H1 (cell line): ENCODE measurements around the gene AKAP8. TPM values are rescaled to one million over a fixed set of nuclear protein-coding genes. Genes with fewer than 3 reads are reported as not detected.

Experiments
- CTCF ChIA-PET: fragments of 300-600 bp; sonication (Branson Sonifier 250); formaldehyde crosslinking; loops from one replicate; lab custom pipeline; 2021; ENCODE audit not compliant: partially characterized antibody; lab: Charles Lee
- POLR2A ChIA-PET: fragments of 300-600 bp; sonication (Branson Sonifier 250); formaldehyde crosslinking; loops from one replicate; lab custom pipeline; 2021; ENCODE audit warnings: inconsistent platforms; ENCODE audit not compliant: partially characterized antibody; lab: Charles Lee
- DNase-seq, 2 experiments: peaks; one replicate each; pipeline versions ENCODE4 v3.0.0 to v3.0.0-alpha.2; 2010 to 2022; ENCODE audit warnings: low spot score in 2 of 2, low read depth in 1 of 2, mixed read lengths in 1 of 2
- FAIRE-seq: peaks from 2 replicates; lab custom pipeline; 2011; peaks lifted over from hg19 to GRCh38; lab: Jason Lieb, UNC
- H2AFZ ChIP-seq: 2 replicates; pipeline ENCODE4 v1.8.1; 2012; ENCODE audit warnings: low read length, inconsistent platforms
- H2AK5ac ChIP-seq: 2 replicates; pipeline ENCODE4 v1.6.1; 2013; ENCODE audit warnings: low read depth, low read length
- H2BK120ac ChIP-seq: replicated peaks from 2 replicates; pipeline ENCODE3; 2013; ENCODE audit warnings: low read depth, low read length, inconsistent platforms
- H2BK12ac ChIP-seq: 2 replicates; pipeline ENCODE4 v1.6.1; 2013; ENCODE audit warnings: low read depth, low read length
- H2BK15ac ChIP-seq: 2 replicates; pipeline ENCODE4 v1.6.1; 2013; ENCODE audit warnings: low read length
- H2BK20ac ChIP-seq: 2 replicates; pipeline ENCODE4 v1.6.1; 2013; ENCODE audit warnings: low read length
- H2BK5ac ChIP-seq: 2 replicates; pipeline ENCODE4 v1.6.1; 2013; ENCODE audit warnings: low read depth, low read length
- H3K14ac ChIP-seq: 2 replicates; pipeline ENCODE4 v1.6.1; 2013; ENCODE audit warnings: inconsistent platforms; ENCODE audit not compliant: insufficient read length
- H3K18ac ChIP-seq: 2 replicates; pipeline ENCODE4 v1.6.1; 2013; ENCODE audit warnings: low read length; ENCODE audit errors: extremely low read depth
- H3K23ac ChIP-seq: 2 replicates; pipeline ENCODE4 v1.6.1; 2013; ENCODE audit warnings: inconsistent platforms; ENCODE audit not compliant: insufficient read length
- H3K23me2 ChIP-seq: 2 replicates; pipeline ENCODE4 v1.6.1; 2013; ENCODE audit warnings: low read depth, low read length
- H3K27ac ChIP-seq: 2 replicates; pipeline ENCODE4 v1.6.1; 2011; ENCODE audit warnings: low read depth, low read length, inconsistent platforms
- H3K27me3 ChIP-seq, 4 experiments: replicated peaks in 1 of 4; 1 replicate in 1 of 4; 2 replicates in 3 of 4; pipeline versions ENCODE4 v1.6.1 to v1.8.1; 2011 to 2013; ENCODE audit warnings: low read length in 3 of 4, mild to moderate bottlenecking in 3 of 4, inconsistent platforms in 2 of 4, mixed read lengths in 2 of 4, moderate library complexity in 1 of 4; ENCODE audit not compliant: control insufficient read depth in 3 of 4, insufficient read depth in 3 of 4; ENCODE audit errors: extremely low read depth in 1 of 4
- H3K36me3 ChIP-seq, 4 experiments: 2 replicates each; pipeline versions ENCODE4 v1.6.1 to v1.8.1; 2011 to 2013; ENCODE audit warnings: mild to moderate bottlenecking in 4 of 4, low read length in 3 of 4, moderate library complexity in 2 of 4, control low read depth in 1 of 4, inconsistent platforms in 1 of 4; ENCODE audit not compliant: insufficient read depth in 4 of 4, control insufficient read depth in 2 of 4
- H3K4ac ChIP-seq: replicated peaks from 2 replicates; pipeline ENCODE3; 2013; ENCODE audit warnings: low read length, low read depth, mixed read lengths, inconsistent platforms; ENCODE audit not compliant: insufficient read length
- H3K4me1 ChIP-seq, 4 experiments: replicated peaks in 1 of 4; 1 replicate in 1 of 4; 2 replicates in 3 of 4; pipeline versions ENCODE4 v1.6.1 to v1.8.1; 2011 to 2013; ENCODE audit warnings: low read length in 3 of 4, inconsistent platforms in 2 of 4, mixed read lengths in 1 of 4; ENCODE audit not compliant: insufficient read depth in 4 of 4, control insufficient read depth in 3 of 4
- H3K4me2 ChIP-seq, 2 experiments: 2 replicates each; pipeline versions ENCODE4 v1.6.1 to v1.8.1; 2011 to 2013; ENCODE audit warnings: low read depth in 2 of 2, low read length in 2 of 2, control low read depth in 1 of 2, inconsistent platforms in 1 of 2, mild to moderate bottlenecking in 1 of 2; ENCODE audit not compliant: insufficient read depth in 1 of 2
- H3K4me3 ChIP-seq, 4 experiments: fragments of 200-600, 300-600 bp in 1 of 4; sonication (generic), shearing (Covaris generic), sonication (Bioruptor Twin) in 1 of 4; 2 replicates each; pipeline versions ENCODE4 v1.5.1 to v1.8.1; 2011 to 2016; ENCODE audit warnings: low read length in 4 of 4, low read depth in 3 of 4, control low read depth in 2 of 4, inconsistent platforms in 2 of 4, mild to moderate bottlenecking in 2 of 4, mixed read lengths in 1 of 4, moderate library complexity in 1 of 4; ENCODE audit not compliant: insufficient read depth in 2 of 4; ENCODE audit errors: extremely low read depth in 1 of 4
- H3K56ac ChIP-seq: replicated peaks from 2 replicates; pipeline ENCODE3; 2013; ENCODE audit warnings: low read depth, mild to moderate bottlenecking, mixed read lengths, low read length, inconsistent platforms; ENCODE audit not compliant: insufficient read length
- H3K79me1 ChIP-seq: 2 replicates; pipeline ENCODE4 v1.6.1; 2013; ENCODE audit warnings: low read depth, low read length, control low read depth
- H3K79me2 ChIP-seq, 2 experiments: 2 replicates each; pipeline versions ENCODE4 v1.6.1 to v1.8.1; 2012 to 2013; ENCODE audit warnings: low read length in 2 of 2, mild to moderate bottlenecking in 2 of 2, inconsistent platforms in 1 of 2; ENCODE audit not compliant: insufficient read depth in 2 of 2, control insufficient read depth in 1 of 2
- H3K9ac ChIP-seq, 4 experiments: replicated peaks in 1 of 4; 1 replicate in 1 of 4; 2 replicates in 3 of 4; pipeline versions ENCODE4 v1.6.1 to v1.8.1; 2011 to 2013; ENCODE audit warnings: low read depth in 3 of 4, low read length in 3 of 4, control low read depth in 2 of 4, mild to moderate bottlenecking in 2 of 4, moderate library complexity in 2 of 4, inconsistent platforms in 1 of 4; ENCODE audit errors: extremely low read depth in 1 of 4
- H3K9me3 ChIP-seq, 2 experiments: 2 replicates each; pipeline versions ENCODE4 v1.6.1 to v1.8.1; 2012 to 2013; ENCODE audit warnings: mild to moderate bottlenecking in 2 of 2, moderate library complexity in 2 of 2, control low read depth in 1 of 2, inconsistent platforms in 1 of 2, low read depth in 1 of 2, low read length in 1 of 2, mixed read lengths in 1 of 2; ENCODE audit not compliant: insufficient read depth in 2 of 2
- H4K20me1 ChIP-seq, 2 experiments: replicated peaks in 1 of 2; 2 replicates each; pipeline versions ENCODE3 to v1.8.1; 2011 to 2013; ENCODE audit warnings: inconsistent platforms in 2 of 2, low read length in 2 of 2, mild to moderate bottlenecking in 1 of 2; ENCODE audit not compliant: insufficient read depth in 2 of 2, control insufficient read depth in 1 of 2
- H4K5ac ChIP-seq: 2 replicates; pipeline ENCODE4 v1.6.1; 2013; ENCODE audit warnings: low read length, low read depth, mixed read lengths, inconsistent platforms; ENCODE audit not compliant: insufficient read length
- H4K8ac ChIP-seq: 2 replicates; pipeline ENCODE4 v1.8.0; 2013; ENCODE audit warnings: mild to moderate bottlenecking, moderate library complexity, low read length, inconsistent platforms; ENCODE audit not compliant: insufficient read depth; ENCODE audit errors: extremely low read depth
- H4K91ac ChIP-seq: replicated peaks from 2 replicates; pipeline ENCODE3; 2013; ENCODE audit warnings: low read length, mixed read lengths, inconsistent platforms; ENCODE audit not compliant: insufficient read length
- EZH2 ChIP-seq: fragments of 200-600 bp; sonication (generic); IDR thresholded peaks from 2 replicates; pipeline ENCODE4 v1.7.1; 2012; ENCODE audit warnings: low read depth, mild to moderate bottlenecking, moderate library complexity, low read length, inconsistent platforms; ENCODE audit not compliant: severe bottlenecking
- SP1 ChIP-seq: IDR thresholded peaks from 2 replicates; pipeline ENCODE4 v1.6.1; 2011; ENCODE audit warnings: low read depth, low read length
- WGBS, 2 experiments: shearing (Covaris generic) in 1 of 2; methylation state at CpG; one replicate each; pipeline versions ENCODE4 v1.1.6 to v1.1.7; 2013 to 2015; ENCODE audit warnings: low lambda C conversion rate in 2 of 2, mixed read lengths in 2 of 2, inconsistent platforms in 1 of 2, low coverage in 1 of 2, missing lambda C conversion rate in 1 of 2; ENCODE audit not compliant: insufficient replicate concordance in 2 of 2, insufficient coverage in 1 of 2, insufficient read length in 1 of 2; ENCODE audit errors: extremely low coverage in 1 of 2, missing lambda C conversion rate in 1 of 2; 5-methylcytosine and 5-hydroxymethylcytosine counted together
- polyA plus RNA-seq, 7 experiments: library from polyadenylated mRNA; depleted of rRNA in 3 of 7; stranded (reverse) in 5 of 7; unstranded in 2 of 7; fragments of >200 nt in 5 of 7; fragments of 200-250 nt in 2 of 7; gene quantifications; 1 replicate in 5 of 7; 2 replicates in 1 of 7; 4 replicates in 1 of 7; pipeline versions ENCODE4 v1.2.1 to v1.2.3, GENCODE V29; 2011 to 2013; ENCODE audit warnings: missing spikeins in 2 of 7, mixed read lengths in 2 of 7
- total RNA-seq: library from RNA; stranded (reverse); fragmentation: NEBNext Ultra II Directional; extraction: Animal tissue kit (Norgen Biotek cat#: 25700); gene quantifications from 2 replicates; pipeline ENCODE4 v1.2.1, GENCODE V29; 2021
- TF ChIP-seq, protein P1 (sequence below), 3 experiments: IDR thresholded peaks; 1 replicate in 2 of 3; 2 replicates in 1 of 3; pipeline versions ENCODE4 v1.5.1 to v1.6.1; 2011; ENCODE audit warnings: low read length in 3 of 3, mild to moderate bottlenecking in 3 of 3, inconsistent platforms in 2 of 3, low read depth in 1 of 3, moderate library complexity in 1 of 3; ENCODE audit not compliant: insufficient read depth in 1 of 3; ENCODE audit errors: control extremely low read depth in 1 of 3

The AKAP8 gene
- total and polyA plus RNA-seq, 2 of the 8 experiments (the other 6 are each of a cell fraction or from before 2014, with no cell fraction given) = 17.0 to 41.0 TPM

DNA sequence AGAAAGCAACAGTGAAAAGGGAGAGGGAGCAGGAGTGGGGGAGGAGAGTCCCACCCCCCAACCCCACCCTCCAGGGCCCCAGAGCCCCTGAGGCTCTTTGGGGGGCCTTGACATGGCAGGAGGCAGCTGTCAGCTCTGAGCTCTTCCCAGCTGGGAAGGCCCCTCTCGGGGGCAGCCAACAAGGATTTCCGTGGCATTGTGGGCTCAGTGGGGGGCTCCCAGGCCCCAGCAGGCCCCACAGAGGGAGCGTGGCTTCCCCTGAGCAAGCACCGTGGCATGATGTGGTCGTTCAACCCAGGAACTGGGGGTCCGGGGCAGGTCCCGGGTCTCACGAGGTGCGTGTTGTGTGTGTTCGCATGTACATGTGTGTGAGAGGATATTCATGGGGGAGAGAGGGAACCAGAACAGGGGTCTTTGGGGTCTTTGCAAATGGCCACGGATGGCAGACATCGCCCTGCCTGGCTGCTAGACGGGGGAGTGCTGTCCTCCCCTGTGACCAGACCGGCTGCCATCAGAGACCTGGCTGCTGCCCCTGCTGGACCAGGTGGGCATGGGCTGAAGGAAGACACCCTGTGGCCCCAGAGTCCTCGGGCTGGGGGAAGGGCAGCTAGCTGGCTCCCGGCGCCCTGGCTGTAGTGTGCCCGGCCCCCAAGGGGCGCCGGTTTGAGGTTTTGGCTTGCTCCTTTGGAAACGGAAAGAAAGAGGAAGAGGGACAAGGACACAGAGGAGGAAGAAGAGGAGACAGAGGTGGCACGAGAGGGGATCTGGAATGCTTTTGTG, 42.9 kb upstream of the AKAP8 start:
- FAIRE-seq = no peak
- Histone ChIP-seq H4K5ac (no peak overlapping the region), H2AK5ac (no peak overlapping the region), H3K4me2 (no peak overlapping the region), H3K27ac (no peak overlapping the region), H3K79me2 (peaks cover 8 to 13% of the 10 kb centered on the region in 2 experiments), H4K91ac (no peak overlapping the region), H4K8ac (0 out of 2 replicates have a peak overlapping the region, but pooled peaks have one; percentile 59), H3K27me3 (no peaks in the 10 kb centered on the region), H3K9me3 (peaks cover 3 to 4% of the 10 kb centered on the region in 2 experiments; a peak in 1 of 4 replicates), H3K14ac (no peak overlapping the region), H3K23me2 (peaks cover 4% of the 10 kb centered on the region; the same call in 1 of the 2 replicates), H3K79me1 (peaks cover 1% of the 10 kb centered on the region; the same call in 1 of the 2 replicates), H2AFZ (no peak overlapping the region), H2BK15ac (no peak overlapping the region), H2BK12ac (no peak overlapping the region), H4K20me1 (peaks cover 2 to 11% of the 10 kb centered on the region in 2 experiments), H2BK20ac (no peak overlapping the region), H3K4me1 (peaks cover 0 to 3% (median 2%) of the 10 kb centered on the region in 4 experiments; a peak in 5 of 7 replicates), H3K23ac (no peak overlapping the region), H3K9ac (no peak overlapping the region), H3K18ac (no peak overlapping the region), H2BK120ac (no peak overlapping the region), H3K4me3 (no peak overlapping the region), H3K4ac (no peak overlapping the region), H3K36me3 (peaks cover 2 to 44% (median 21%) of the 10 kb centered on the region in 4 experiments; a peak in 6 of 8 replicates), H2BK5ac (no peak overlapping the region), H3K56ac (no peak overlapping the region)
- ChIA-PET CTCF (interaction anchor here (0.9 to 5.1 kb wide), 6 partner anchors 7 to 133 kb away, joined by 3 to 48 read pairs (median 23); no protein-coding TSS in a partner anchor), POLR2A (interaction anchor here (6.0 to 6.1 kb wide), 2 partner anchors 7 to 12 kb away, joined by 58 to 71 read pairs; no protein-coding TSS in a partner anchor)
- 96% methylated on average over 17 of the region's 22 CpGs; no CpG with 5 or more reads in 1 of the 2 experiments for WGBS, 2 experiments
- TF ChIP-seq EZH2 (no peak), SP1 (no peak)
- TF ChIP-seq, protein P1, sequence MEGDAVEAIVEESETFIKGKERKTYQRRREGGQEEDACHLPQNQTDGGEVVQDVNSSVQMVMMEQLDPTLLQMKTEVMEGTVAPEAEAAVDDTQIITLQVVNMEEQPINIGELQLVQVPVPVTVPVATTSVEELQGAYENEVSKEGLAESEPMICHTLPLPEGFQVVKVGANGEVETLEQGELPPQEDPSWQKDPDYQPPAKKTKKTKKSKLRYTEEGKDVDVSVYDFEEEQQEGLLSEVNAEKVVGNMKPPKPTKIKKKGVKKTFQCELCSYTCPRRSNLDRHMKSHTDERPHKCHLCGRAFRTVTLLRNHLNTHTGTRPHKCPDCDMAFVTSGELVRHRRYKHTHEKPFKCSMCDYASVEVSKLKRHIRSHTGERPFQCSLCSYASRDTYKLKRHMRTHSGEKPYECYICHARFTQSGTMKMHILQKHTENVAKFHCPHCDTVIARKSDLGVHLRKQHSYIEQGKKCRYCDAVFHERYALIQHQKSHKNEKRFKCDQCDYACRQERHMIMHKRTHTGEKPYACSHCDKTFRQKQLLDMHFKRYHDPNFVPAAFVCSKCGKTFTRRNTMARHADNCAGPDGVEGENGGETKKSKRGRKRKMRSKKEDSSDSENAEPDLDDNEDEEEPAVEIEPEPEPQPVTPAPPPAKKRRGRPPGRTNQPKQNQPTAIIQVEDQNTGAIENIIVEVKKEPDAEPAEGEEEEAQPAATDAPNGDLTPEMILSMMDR (IDR thresholded peaks at IDR 0.05; ENCODE audit: control extremely low read depth in 1 of 3, insufficient read depth in 1 of 3, low read depth in 1 of 3, low read length in 3 of 3) = peak in 1 of 3 experiments; percentile 11; a peak in 1 of 4 replicates
- no peak for DNase-seq
